ENCODE data around the gene ESRRG. TPM values are rescaled to one million over a fixed set of nuclear protein-coding genes. Genes with fewer than 3 reads are reported as not detected.
A peak's percentile ranks its signal among the peaks of the same experiment; 100 is the strongest.

Gene ESRRG
- total RNA-seq, 1 donor from 2014 or later: 3.8 TPM

GRCh38 chr1:216627252-216627651, 96.0 kb downstream of the ESRRG start:
- Mint-ChIP-seq H3K36me3 (ENCODE audit: low read depth, unreplicated experiment) (no peaks in the 10 kb centered on the region), H3K4me3 (ENCODE audit: unreplicated experiment) (no peak overlapping the region), H3K9me3 (ENCODE audit: unreplicated experiment) (no peaks in the 10 kb centered on the region), H3K4me1 (ENCODE audit: unreplicated experiment) (no peaks in the 10 kb centered on the region), H3K27me3 (ENCODE audit: unreplicated experiment) (no peaks in the 10 kb centered on the region), H3K27ac (ENCODE audit: unreplicated experiment) (no peak overlapping the region)
- DNase-seq (ENCODE audit: low spot score): no peak
- TF ChIP-seq CTCF (IDR thresholded peaks at IDR 0.05; ENCODE audit: unreplicated experiment): no peak

DNA sequence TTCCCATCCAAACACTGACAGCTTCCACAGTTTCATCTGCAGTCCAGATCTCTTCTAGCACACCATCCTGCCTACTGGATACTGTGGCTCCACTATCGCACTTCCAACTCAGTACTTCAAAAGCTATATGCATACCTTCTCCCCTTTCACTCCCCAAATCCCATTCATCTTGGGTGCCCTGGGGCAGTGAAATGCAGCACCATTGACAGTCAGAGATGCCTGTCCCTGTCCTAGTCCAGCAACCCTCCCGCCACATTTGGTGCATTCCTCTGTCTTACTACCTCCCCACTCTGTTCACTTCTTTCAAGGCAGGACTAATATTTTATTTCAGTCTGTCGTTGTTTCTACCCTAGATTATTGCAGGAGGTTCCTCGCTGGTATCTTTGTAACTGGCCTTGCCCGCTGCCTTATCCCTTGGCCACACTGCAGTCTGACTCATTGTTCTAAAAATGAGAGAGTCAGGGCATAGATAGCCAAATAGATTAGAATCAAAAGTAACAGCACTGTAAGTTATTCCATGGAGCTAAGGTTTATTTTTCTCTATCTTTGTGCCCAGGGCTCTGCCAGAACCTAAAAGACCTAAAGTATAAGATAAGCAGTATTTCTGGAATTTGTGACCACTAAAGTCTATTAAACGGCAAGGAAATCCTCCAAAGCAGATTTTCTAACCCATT, 96.7 kb downstream of the ESRRG start:
- no peak for DNase-seq (ENCODE audit: low spot score)
- Mint-ChIP-seq H3K27ac (ENCODE audit: unreplicated experiment) (no peak overlapping the region), H3K36me3 (ENCODE audit: low read depth, unreplicated experiment) (no peaks in the 10 kb centered on the region), H3K4me1 (ENCODE audit: unreplicated experiment) (no peaks in the 10 kb centered on the region), H3K4me3 (ENCODE audit: unreplicated experiment) (no peak overlapping the region), H3K9me3 (ENCODE audit: unreplicated experiment) (no peaks in the 10 kb centered on the region), H3K27me3 (ENCODE audit: unreplicated experiment) (no peaks in the 10 kb centered on the region)
- TF ChIP-seq CTCF (IDR thresholded peaks at IDR 0.05; ENCODE audit: unreplicated experiment): no peak

GRCh38 chr1:216621536-216621935, 101.7 kb downstream of the ESRRG start:
- DNase-seq (ENCODE audit: low spot score): no peak
- Mint-ChIP-seq H3K27ac (ENCODE audit: unreplicated experiment) (no peak overlapping the region), H3K4me1 (ENCODE audit: unreplicated experiment) (peaks cover 5% of the 10 kb centered on the region), H3K27me3 (ENCODE audit: unreplicated experiment) (no peaks in the 10 kb centered on the region), H3K36me3 (ENCODE audit: low read depth, unreplicated experiment) (no peaks in the 10 kb centered on the region), H3K4me3 (ENCODE audit: unreplicated experiment) (no peak overlapping the region), H3K9me3 (ENCODE audit: unreplicated experiment) (no peaks in the 10 kb centered on the region)
- TF ChIP-seq CTCF (IDR thresholded peaks at IDR 0.05; ENCODE audit: unreplicated experiment): no peak

GRCh38 chr1:216617081-216617875, 106.0 kb downstream of the ESRRG start:
- TF ChIP-seq CTCF (IDR thresholded peaks at IDR 0.05; ENCODE audit: unreplicated experiment): no peak
- H3K4me1 Mint-ChIP-seq (ENCODE audit: unreplicated experiment): peaks cover 30% of the 10 kb centered on the region
- no peak overlapping the region for H3K4me3 Mint-ChIP-seq (ENCODE audit: unreplicated experiment)
- H3K27ac Mint-ChIP-seq (ENCODE audit: unreplicated experiment): no peak overlapping the region
- H3K9me3 Mint-ChIP-seq (ENCODE audit: unreplicated experiment): no peaks in the 10 kb centered on the region
- DNase-seq (ENCODE audit: low spot score): no peak
- H3K27me3 Mint-ChIP-seq (ENCODE audit: unreplicated experiment): no peaks in the 10 kb centered on the region
- peaks cover 3% of the 10 kb centered on the region for H3K36me3 Mint-ChIP-seq (ENCODE audit: low read depth, unreplicated experiment)

DNA sequence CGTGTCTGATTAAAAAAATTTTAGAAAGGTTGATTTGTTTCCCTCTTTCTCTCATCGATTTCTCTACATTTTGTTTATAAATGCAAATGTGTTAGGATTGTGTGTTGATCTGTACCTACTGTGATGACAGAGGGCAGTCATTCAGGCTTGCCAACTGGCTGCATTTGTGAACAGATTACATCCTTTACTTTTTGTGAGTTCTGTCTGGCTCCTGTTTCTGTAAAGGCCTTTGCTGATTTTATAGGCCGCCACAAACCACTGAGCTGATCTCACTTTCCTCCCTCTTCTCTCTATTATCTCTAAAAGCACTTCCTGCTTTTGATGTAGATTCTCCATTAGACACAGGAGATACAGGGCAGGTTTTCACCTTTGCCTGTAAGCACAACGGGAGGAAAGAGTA, 106.8 kb downstream of the ESRRG start:
- no peaks in the 10 kb centered on the region for H3K9me3 Mint-ChIP-seq (ENCODE audit: unreplicated experiment)
- no peak for TF ChIP-seq CTCF (IDR thresholded peaks at IDR 0.05; ENCODE audit: unreplicated experiment)
- no peak for DNase-seq (ENCODE audit: low spot score)
- H3K4me1 Mint-ChIP-seq (ENCODE audit: unreplicated experiment): peaks cover 39% of the 10 kb centered on the region
- no peaks in the 10 kb centered on the region for H3K27me3 Mint-ChIP-seq (ENCODE audit: unreplicated experiment)
- H3K27ac Mint-ChIP-seq (ENCODE audit: unreplicated experiment): peak overlapping the region; percentile 58
- H3K4me3 Mint-ChIP-seq (ENCODE audit: unreplicated experiment): no peak overlapping the region
- H3K36me3 Mint-ChIP-seq (ENCODE audit: low read depth, unreplicated experiment): peaks cover 3% of the 10 kb centered on the region

All from endothelial cell (in vitro differentiated cells).